Glutamatergic neuron (in vitro differentiated cells): ENCODE measurements around the gene POLRMT. TPM values are rescaled to one million over a fixed set of nuclear protein-coding genes. Genes with fewer than 3 reads are reported as not detected.
A peak's percentile ranks its signal among the peaks of the same experiment; 100 is the strongest.

Source experiments
- DNase-seq: peaks from one replicate; pipeline ENCODE4 v3.0.0; 2022
- H3K27ac Mint-ChIP-seq: one replicate; pipeline ENCODE4 v1.8.0; 2020; ENCODE audit warnings: mild to moderate bottlenecking, mixed read lengths, inconsistent platforms; ENCODE audit not compliant: unreplicated experiment
- H3K27me3 Mint-ChIP-seq: one replicate; pipeline ENCODE4 v1.8.0; 2020; ENCODE audit warnings: mild to moderate bottlenecking, moderate library complexity, mixed read lengths, inconsistent platforms; ENCODE audit not compliant: unreplicated experiment
- H3K36me3 Mint-ChIP-seq: one replicate; pipeline ENCODE4 v1.8.0; 2020; ENCODE audit warnings: mild to moderate bottlenecking, mixed read lengths, inconsistent platforms; ENCODE audit not compliant: unreplicated experiment
- H3K4me1 Mint-ChIP-seq: one replicate; pipeline ENCODE4 v1.8.0; 2020; ENCODE audit warnings: mild to moderate bottlenecking, low read depth, mixed read lengths, inconsistent platforms; ENCODE audit not compliant: unreplicated experiment
- H3K4me3 Mint-ChIP-seq: one replicate; pipeline ENCODE4 v1.8.0; 2020; ENCODE audit warnings: mild to moderate bottlenecking, mixed read lengths, inconsistent platforms; ENCODE audit not compliant: unreplicated experiment
- H3K9me3 Mint-ChIP-seq: one replicate; pipeline ENCODE4 v1.8.0; 2020; ENCODE audit warnings: mild to moderate bottlenecking, moderate library complexity, mixed read lengths, inconsistent platforms; ENCODE audit not compliant: unreplicated experiment
- total RNA-seq: library from RNA; stranded (reverse); fragmentation: NEBNext Ultra II Directional; extraction: Animal tissue kit (Norgen Biotek cat#: 25700); gene quantifications from one replicate; pipeline ENCODE4 v1.2.1, GENCODE V29; 2021; ENCODE audit not compliant: unreplicated experiment
- TF ChIP-seq, protein P1 (sequence below): fragments of 200-600 bp; sonication (generic); IDR thresholded peaks from one replicate; pipeline ENCODE4 v1.5.0; 2021; ENCODE audit not compliant: partially characterized antibody, unreplicated experiment

POLRMT gene
- total RNA-seq, 1 donor from 2014 or later = 79.9 TPM

DNA sequence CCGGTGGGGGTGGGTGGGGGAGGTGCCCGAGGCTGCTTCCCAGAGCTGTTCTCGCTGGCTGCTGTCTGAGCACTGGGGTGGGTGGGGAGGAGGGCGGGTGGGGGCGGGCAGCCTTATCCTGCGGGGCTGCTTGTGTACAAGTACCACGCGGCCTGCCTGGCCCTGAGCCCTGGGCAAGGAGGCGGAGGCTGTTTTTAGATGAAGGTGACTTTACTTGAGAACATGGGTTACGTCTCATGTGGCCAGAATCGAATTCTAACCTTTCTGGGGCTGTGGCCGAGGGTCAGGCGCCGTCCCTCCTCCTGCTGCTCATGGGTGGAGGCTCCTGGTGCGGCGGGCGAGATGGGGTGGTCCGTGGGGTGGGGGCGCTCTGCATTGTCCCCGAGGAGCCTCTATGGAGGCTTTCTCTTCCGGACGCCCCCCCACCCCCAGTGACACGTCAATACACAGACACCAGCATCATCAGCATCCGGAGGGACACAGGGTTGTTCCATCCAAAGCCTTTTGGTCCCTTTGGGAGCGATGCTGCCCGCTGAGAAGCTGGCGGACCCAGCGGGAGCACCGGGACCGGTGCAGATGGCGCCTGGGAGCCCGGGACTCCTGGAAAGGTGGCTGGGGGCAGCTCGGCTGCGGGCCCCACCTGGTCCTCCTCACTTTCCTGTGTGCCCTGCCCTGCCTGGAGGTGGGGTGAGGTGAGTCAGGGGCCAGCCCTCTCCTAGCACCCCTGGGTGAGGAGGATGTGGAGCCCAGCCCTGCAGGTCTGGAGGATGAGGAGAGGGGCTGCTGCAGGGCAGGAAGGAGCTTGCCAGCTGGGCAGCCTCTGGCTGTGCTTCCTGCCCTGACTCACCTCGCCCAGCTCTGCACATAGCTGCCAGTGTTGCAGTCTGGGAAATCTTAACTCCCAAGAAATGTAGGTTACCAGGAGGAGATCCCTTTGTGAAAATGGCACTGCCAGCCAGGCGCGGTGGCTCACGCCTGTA is 57.5 kb downstream of the POLRMT start:
- H3K36me3 Mint-ChIP-seq = no peaks in the 10 kb centered on the region
- TF ChIP-seq, protein P1, sequence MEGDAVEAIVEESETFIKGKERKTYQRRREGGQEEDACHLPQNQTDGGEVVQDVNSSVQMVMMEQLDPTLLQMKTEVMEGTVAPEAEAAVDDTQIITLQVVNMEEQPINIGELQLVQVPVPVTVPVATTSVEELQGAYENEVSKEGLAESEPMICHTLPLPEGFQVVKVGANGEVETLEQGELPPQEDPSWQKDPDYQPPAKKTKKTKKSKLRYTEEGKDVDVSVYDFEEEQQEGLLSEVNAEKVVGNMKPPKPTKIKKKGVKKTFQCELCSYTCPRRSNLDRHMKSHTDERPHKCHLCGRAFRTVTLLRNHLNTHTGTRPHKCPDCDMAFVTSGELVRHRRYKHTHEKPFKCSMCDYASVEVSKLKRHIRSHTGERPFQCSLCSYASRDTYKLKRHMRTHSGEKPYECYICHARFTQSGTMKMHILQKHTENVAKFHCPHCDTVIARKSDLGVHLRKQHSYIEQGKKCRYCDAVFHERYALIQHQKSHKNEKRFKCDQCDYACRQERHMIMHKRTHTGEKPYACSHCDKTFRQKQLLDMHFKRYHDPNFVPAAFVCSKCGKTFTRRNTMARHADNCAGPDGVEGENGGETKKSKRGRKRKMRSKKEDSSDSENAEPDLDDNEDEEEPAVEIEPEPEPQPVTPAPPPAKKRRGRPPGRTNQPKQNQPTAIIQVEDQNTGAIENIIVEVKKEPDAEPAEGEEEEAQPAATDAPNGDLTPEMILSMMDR = no peak
- H3K9me3 Mint-ChIP-seq = peaks cover 11% of the 10 kb centered on the region
- peak overlapping the region; percentile 61 for H3K4me3 Mint-ChIP-seq
- H3K27ac Mint-ChIP-seq = no peak overlapping the region
- H3K27me3 Mint-ChIP-seq = peaks cover 12% of the 10 kb centered on the region
- peaks cover 19% of the 10 kb centered on the region for H3K4me1 Mint-ChIP-seq
- DNase-seq = no peak

GRCh38 chr19:574658-575526 is 58.4 kb downstream of the POLRMT start:
- Mint-ChIP-seq H3K9me3 (peaks cover 12% of the 10 kb centered on the region), H3K36me3 (no peaks in the 10 kb centered on the region), H3K27ac (peak overlapping the region; percentile 33), H3K27me3 (peaks cover 13% of the 10 kb centered on the region), H3K4me1 (peaks cover 19% of the 10 kb centered on the region), H3K4me3 (peak overlapping the region; percentile 86)
- TF ChIP-seq, protein P1 = no peak
- DNase-seq = no peak

DNA sequence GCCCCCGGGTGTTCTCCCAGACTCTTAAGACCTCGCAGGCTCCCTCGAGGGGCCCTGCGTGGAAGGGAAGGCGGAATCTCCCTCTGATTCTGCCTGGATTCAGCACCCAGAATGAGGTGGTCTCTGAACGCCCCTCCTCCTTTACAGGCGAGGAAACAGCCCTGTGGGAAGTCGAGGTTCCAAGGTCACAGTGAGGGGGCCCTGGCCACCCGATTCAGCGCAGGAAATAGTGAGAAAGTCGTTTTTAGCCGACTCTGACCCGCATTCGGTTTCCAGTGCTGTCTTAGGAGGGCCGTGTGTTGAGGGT is 59.9 kb downstream of the POLRMT start:
- DNase-seq = no peak
- peaks cover 16% of the 10 kb centered on the region for H3K9me3 Mint-ChIP-seq
- H3K4me1 Mint-ChIP-seq = peaks cover 21% of the 10 kb centered on the region
- TF ChIP-seq, protein P1 = no peak
- H3K4me3 Mint-ChIP-seq = peak overlapping the region; percentile 94
- peak overlapping the region; percentile 77 for H3K27ac Mint-ChIP-seq
- peaks cover 14% of the 10 kb centered on the region for H3K27me3 Mint-ChIP-seq
- H3K36me3 Mint-ChIP-seq = no peaks in the 10 kb centered on the region

DNA sequence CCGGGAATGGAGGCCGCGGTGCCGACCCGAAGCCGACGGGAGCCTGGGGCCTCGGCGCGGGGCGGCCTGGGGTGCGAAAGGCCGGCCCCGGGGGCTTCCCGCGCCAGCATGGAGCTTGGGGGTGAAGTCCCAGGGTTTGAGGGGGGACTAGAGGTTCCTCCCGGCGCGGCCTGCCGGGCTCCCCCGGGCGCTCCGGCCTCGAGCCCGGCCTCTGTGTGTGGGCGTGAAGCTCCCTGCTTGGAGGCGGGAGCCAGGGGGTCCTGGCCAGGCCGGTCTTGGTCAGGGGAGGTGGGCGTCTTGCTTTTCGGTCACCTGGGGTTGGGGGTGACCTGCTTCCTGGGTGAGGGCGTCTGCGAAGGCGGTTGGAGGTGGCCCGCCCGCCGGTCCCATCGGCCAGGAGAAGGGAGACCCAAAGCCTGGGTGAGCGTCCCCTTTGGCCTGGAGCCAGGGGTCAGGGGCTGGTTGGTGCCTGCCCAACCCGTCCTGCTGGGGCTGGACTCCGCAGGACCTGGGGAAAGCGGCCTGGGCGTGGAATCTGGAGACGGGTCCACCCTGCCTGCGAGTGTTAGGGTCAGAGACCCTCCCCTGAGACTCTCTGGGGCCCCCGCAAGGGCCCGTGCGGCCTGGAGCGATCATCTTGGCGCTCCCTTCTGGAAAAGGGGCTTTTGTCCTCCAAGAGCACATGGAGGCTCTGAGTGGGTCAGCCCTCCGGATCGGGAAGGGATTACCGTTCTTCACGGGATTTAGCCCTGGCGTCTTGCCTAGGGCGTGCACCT is 60.4 kb downstream of the POLRMT start:
- H3K27ac Mint-ChIP-seq = peak overlapping the region; percentile 77
- H3K36me3 Mint-ChIP-seq = no peaks in the 10 kb centered on the region
- H3K4me3 Mint-ChIP-seq = peak overlapping the region; percentile 94
- H3K9me3 Mint-ChIP-seq = peaks cover 16% of the 10 kb centered on the region
- DNase-seq = no peak
- H3K4me1 Mint-ChIP-seq = peaks cover 21% of the 10 kb centered on the region
- TF ChIP-seq, protein P1 = no peak
- peaks cover 14% of the 10 kb centered on the region for H3K27me3 Mint-ChIP-seq
